H9 (cell line): ENCODE results near the gene DGCR8. TPM values are rescaled to one million over a fixed set of nuclear protein-coding genes. Genes with fewer than 3 reads are reported as not detected.

Experiments
- DNase-seq: peaks from one replicate; pipeline ENCODE4 v3.0.0-alpha.2; 2017
- H2AFZ ChIP-seq: one replicate; pipeline ENCODE4 v1.6.1; 2013; ENCODE audit warnings: mild to moderate bottlenecking, low read length, control low read depth, moderate library complexity
- H2AK5ac ChIP-seq: 2 replicates; pipeline ENCODE4 v1.6.1; 2013; ENCODE audit warnings: low read length, control low read depth, mixed read lengths; ENCODE audit not compliant: insufficient read length
- H2BK120ac ChIP-seq: one replicate; pipeline ENCODE4 v1.6.1; 2013; ENCODE audit warnings: low read depth, mild to moderate bottlenecking, low read length, control low read depth, inconsistent platforms; ENCODE audit not compliant: poor library complexity, severe bottlenecking
- H2BK12ac ChIP-seq: 2 replicates; pipeline ENCODE4 v1.6.1; 2013; ENCODE audit warnings: low read length, control low read depth, mixed read lengths, low read depth; ENCODE audit not compliant: insufficient read length
- H2BK15ac ChIP-seq: 2 replicates; pipeline ENCODE4 v1.6.1; 2013; ENCODE audit warnings: low read depth, low read length, control low read depth
- H2BK20ac ChIP-seq: one replicate; pipeline ENCODE4 v1.6.1; 2013; ENCODE audit warnings: low read depth, mild to moderate bottlenecking, low read length, control low read depth, inconsistent platforms; ENCODE audit not compliant: poor library complexity, severe bottlenecking
- H2BK5ac ChIP-seq: 2 replicates; pipeline ENCODE4 v1.6.1; 2013; ENCODE audit warnings: low read length, control low read depth, mixed read lengths; ENCODE audit not compliant: insufficient read length
- H3K14ac ChIP-seq: 2 replicates; pipeline ENCODE4 v1.6.1; 2013; ENCODE audit warnings: low read length, control low read depth; ENCODE audit not compliant: insufficient read depth
- H3K18ac ChIP-seq: 2 replicates; pipeline ENCODE4 v1.6.1; 2013; ENCODE audit warnings: low read depth, mild to moderate bottlenecking, mixed read lengths, low read length, control low read depth; ENCODE audit not compliant: insufficient read length
- H3K23ac ChIP-seq: 2 replicates; pipeline ENCODE4 v1.6.1; 2013; ENCODE audit warnings: low read length, control low read depth, mixed read lengths, low read depth; ENCODE audit not compliant: insufficient read length
- H3K23me2 ChIP-seq: 2 replicates; pipeline ENCODE4 v1.6.1; 2013; ENCODE audit warnings: low read depth, mild to moderate bottlenecking, mixed read lengths, low read length, control low read depth; ENCODE audit not compliant: insufficient read length, poor library complexity, severe bottlenecking
- H3K27ac ChIP-seq: 2 replicates; pipeline ENCODE4 v1.5.1; 2013; ENCODE audit warnings: low read length, control low read depth, mixed read lengths, low read depth; ENCODE audit not compliant: insufficient read length
- H3K27me3 ChIP-seq: 2 replicates; pipeline ENCODE4 v1.6.1; 2013; ENCODE audit warnings: low read length, control low read depth, inconsistent platforms; ENCODE audit not compliant: insufficient read depth
- H3K4ac ChIP-seq: 2 replicates; pipeline ENCODE4 v1.6.1; 2013; ENCODE audit warnings: low read depth, mild to moderate bottlenecking, control low read depth, inconsistent platforms, low read length, moderate library complexity
- H3K4me1 ChIP-seq: 2 replicates; pipeline ENCODE4 v1.6.1; 2013; ENCODE audit warnings: low read length, control low read depth, inconsistent platforms; ENCODE audit not compliant: insufficient read depth
- H3K4me2 ChIP-seq: 2 replicates; pipeline ENCODE4 v1.6.1; 2013; ENCODE audit warnings: low read length, control low read depth, mixed read lengths; ENCODE audit not compliant: insufficient read length, insufficient read depth
- H3K56ac ChIP-seq: 2 replicates; pipeline ENCODE4 v1.6.1; 2013; ENCODE audit warnings: low read depth, mild to moderate bottlenecking, mixed read lengths, low read length, control low read depth; ENCODE audit not compliant: insufficient read length
- H3K79me1 ChIP-seq: 2 replicates; pipeline ENCODE4 v1.6.1; 2013; ENCODE audit warnings: low read depth, mild to moderate bottlenecking, moderate library complexity, low read length, control low read depth, inconsistent platforms; ENCODE audit not compliant: insufficient read depth, poor library complexity, severe bottlenecking
- H3K79me2 ChIP-seq: 2 replicates; pipeline ENCODE4 v1.6.1; 2013; ENCODE audit warnings: low read length, control low read depth, inconsistent platforms; ENCODE audit not compliant: insufficient read depth
- H3K9ac ChIP-seq: 2 replicates; pipeline ENCODE4 v1.6.1; 2013; ENCODE audit warnings: low read length, control low read depth, mixed read lengths; ENCODE audit not compliant: insufficient read length; ENCODE audit errors: extremely low read depth
- H3K9me3 ChIP-seq: one replicate; pipeline ENCODE4 v1.6.1; 2013; ENCODE audit warnings: low read depth, low read length, inconsistent platforms; ENCODE audit not compliant: control insufficient read depth
- H3T11ph ChIP-seq: one replicate; pipeline ENCODE4 v1.6.1; 2013; ENCODE audit warnings: mild to moderate bottlenecking, low read length, control low read depth, inconsistent platforms
- H4K20me1 ChIP-seq: one replicate; pipeline ENCODE4 v1.6.1; 2013; ENCODE audit not compliant: control insufficient read depth, insufficient read length, insufficient read depth
- H4K5ac ChIP-seq: 2 replicates; pipeline ENCODE4 v1.6.1; 2013; ENCODE audit warnings: low read depth, mild to moderate bottlenecking, mixed read lengths, low read length, control low read depth; ENCODE audit not compliant: insufficient read length
- H4K8ac ChIP-seq: replicated peaks from 2 replicates; pipeline ENCODE4 v1.6.1; 2013; ENCODE audit warnings: low read length, control low read depth, mixed read lengths, low read depth; ENCODE audit not compliant: insufficient read length
- H4K91ac ChIP-seq: 2 replicates; pipeline ENCODE4 v1.6.1; 2013; ENCODE audit warnings: low read depth, mild to moderate bottlenecking, moderate library complexity, mixed read lengths, low read length, control low read depth; ENCODE audit not compliant: insufficient read length
- H3K27ac Mint-ChIP-seq, 3 experiments: 2 replicates in 2 of 3; 3 replicates in 1 of 3; pipeline ENCODE4 v1.8.0; 2020 to 2021; ENCODE audit warnings: mixed read lengths in 3 of 3, mild to moderate bottlenecking in 1 of 3, moderate library complexity in 1 of 3
- H3K27me3 Mint-ChIP-seq: 2 replicates; pipeline ENCODE4 v1.8.0; 2021; ENCODE audit warnings: low read depth, mild to moderate bottlenecking, moderate library complexity, mixed read lengths
- H3K36me3 Mint-ChIP-seq, 3 experiments: 2 replicates in 2 of 3; 3 replicates in 1 of 3; pipeline ENCODE4 v1.8.0; 2020 to 2021; ENCODE audit warnings: low read depth in 3 of 3, mixed read lengths in 3 of 3; ENCODE audit not compliant: insufficient read depth in 1 of 3
- H3K4me1 Mint-ChIP-seq, 2 experiments: 2 replicates each; pipeline ENCODE4 v1.8.0; 2020; ENCODE audit warnings: mixed read lengths in 2 of 2
- H3K4me3 Mint-ChIP-seq, 2 experiments: 2 replicates in 1 of 2; 3 replicates in 1 of 2; pipeline ENCODE4 v1.8.0; 2020 to 2021; ENCODE audit warnings: mild to moderate bottlenecking in 2 of 2, mixed read lengths in 2 of 2, moderate library complexity in 1 of 2
- H3K9me3 Mint-ChIP-seq, 2 experiments: 2 replicates in 1 of 2; 3 replicates in 1 of 2; pipeline ENCODE4 v1.8.0; 2020; ENCODE audit warnings: mild to moderate bottlenecking in 2 of 2, mixed read lengths in 2 of 2, moderate library complexity in 1 of 2
- WGBS: extraction: QIAGEN DNeasy Blood & Tissue Kit; methylation state at CpG from one replicate; pipeline ENCODE4 v1.1.7; 2013; ENCODE audit warnings: missing lambda C conversion rate, low lambda C conversion rate, mixed read lengths; ENCODE audit not compliant: insufficient read length; ENCODE audit errors: extremely low coverage; 5-methylcytosine and 5-hydroxymethylcytosine counted together
- total RNA-seq: library from RNA; stranded (reverse); gene quantifications from 2 replicates; pipeline ENCODE4 v1.2.1, GENCODE V29; 2021
- TF ChIP-seq, protein P1 (sequence below): fragments of 200-600 bp; sonication (generic); conservative IDR thresholded peaks from 3 replicates; pipeline ENCODE4 v1.8.0; 2021; ENCODE audit warnings: antibody characterized with exemption, mild to moderate bottlenecking

Gene DGCR8
- total RNA-seq, 1 experiment from 2014 or later: 74.5 TPM

DNA sequence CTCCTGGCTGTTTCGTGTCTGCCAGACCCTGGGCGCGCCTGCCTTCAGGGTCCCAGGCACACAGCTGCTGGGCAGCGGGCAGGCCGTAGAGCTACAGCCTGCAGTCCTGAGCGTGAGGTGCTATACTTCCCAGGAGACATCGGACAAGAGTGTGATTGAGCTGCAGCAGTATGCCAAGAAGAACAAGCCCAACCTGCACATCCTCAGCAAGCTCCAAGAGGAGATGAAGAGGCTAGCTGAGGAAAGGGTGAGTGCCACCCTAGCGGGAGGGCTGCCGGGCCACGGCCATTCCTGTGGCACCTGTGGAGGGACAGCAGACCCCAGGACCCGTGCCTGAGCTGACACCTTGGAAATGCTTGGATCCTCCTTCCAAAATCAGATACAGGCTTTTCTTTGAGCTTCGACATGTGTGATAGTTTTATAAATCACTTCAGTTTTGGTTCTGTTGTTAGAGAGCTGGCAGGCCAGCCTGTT is 28.8 kb downstream of the DGCR8 start:
- TF ChIP-seq, protein P1, sequence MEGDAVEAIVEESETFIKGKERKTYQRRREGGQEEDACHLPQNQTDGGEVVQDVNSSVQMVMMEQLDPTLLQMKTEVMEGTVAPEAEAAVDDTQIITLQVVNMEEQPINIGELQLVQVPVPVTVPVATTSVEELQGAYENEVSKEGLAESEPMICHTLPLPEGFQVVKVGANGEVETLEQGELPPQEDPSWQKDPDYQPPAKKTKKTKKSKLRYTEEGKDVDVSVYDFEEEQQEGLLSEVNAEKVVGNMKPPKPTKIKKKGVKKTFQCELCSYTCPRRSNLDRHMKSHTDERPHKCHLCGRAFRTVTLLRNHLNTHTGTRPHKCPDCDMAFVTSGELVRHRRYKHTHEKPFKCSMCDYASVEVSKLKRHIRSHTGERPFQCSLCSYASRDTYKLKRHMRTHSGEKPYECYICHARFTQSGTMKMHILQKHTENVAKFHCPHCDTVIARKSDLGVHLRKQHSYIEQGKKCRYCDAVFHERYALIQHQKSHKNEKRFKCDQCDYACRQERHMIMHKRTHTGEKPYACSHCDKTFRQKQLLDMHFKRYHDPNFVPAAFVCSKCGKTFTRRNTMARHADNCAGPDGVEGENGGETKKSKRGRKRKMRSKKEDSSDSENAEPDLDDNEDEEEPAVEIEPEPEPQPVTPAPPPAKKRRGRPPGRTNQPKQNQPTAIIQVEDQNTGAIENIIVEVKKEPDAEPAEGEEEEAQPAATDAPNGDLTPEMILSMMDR: no peak
- Mint-ChIP-seq H3K9me3 (no peaks in the 10 kb centered on the region), H3K4me3 (no peak overlapping the region), H3K27ac (no peak overlapping the region), H3K27me3 (no peaks in the 10 kb centered on the region; the same call in 1 of the 2 replicates), H3K36me3 (peaks cover 26 to 76% (median 64%) of the 10 kb centered on the region in 3 experiments; a peak in 6 of 7 replicates), H3K4me1 (no peaks in the 10 kb centered on the region; a peak in 2 of 4 replicates)
- H4K20me1 ChIP-seq: no peaks in the 10 kb centered on the region
- no peak overlapping the region for H2AK5ac ChIP-seq
- H2BK12ac ChIP-seq: no peak overlapping the region
- H3K4ac ChIP-seq: no peak overlapping the region
- H3K79me2 ChIP-seq: 0 out of 2 replicates have a peak, but pooled peaks cover 1% of the 10 kb centered on the region
- no peak overlapping the region for H4K91ac ChIP-seq
- no peak overlapping the region for H3K23ac ChIP-seq
- no peaks in the 10 kb centered on the region for H3K79me1 ChIP-seq
- no peak overlapping the region for H2AFZ ChIP-seq
- no peak for DNase-seq
- H3K18ac ChIP-seq: no peak overlapping the region
- H4K8ac ChIP-seq: no peak overlapping the region
- no peak overlapping the region for H2BK5ac ChIP-seq
- WGBS: no CpG with 5 or more reads among the region's 12 CpGs
- H3K9ac ChIP-seq: no peak overlapping the region
- H3T11ph ChIP-seq: no peak overlapping the region
- no peak overlapping the region for H4K5ac ChIP-seq
- H3K27me3 ChIP-seq: no peaks in the 10 kb centered on the region; the same call in 1 of the 2 replicates
- H2BK20ac ChIP-seq: no peak overlapping the region
- no peaks in the 10 kb centered on the region for H3K4me1 ChIP-seq
- H3K23me2 ChIP-seq: no peaks in the 10 kb centered on the region
- no peak overlapping the region for H3K14ac ChIP-seq
- no peak overlapping the region for H2BK15ac ChIP-seq
- no peak overlapping the region for H3K4me2 ChIP-seq
- H3K27ac ChIP-seq: no peak overlapping the region
- no peak overlapping the region for H3K56ac ChIP-seq
- no peaks in the 10 kb centered on the region for H3K9me3 ChIP-seq
- no peak overlapping the region for H2BK120ac ChIP-seq
